ENCODE measurements around the gene BMPR1B.

Gene BMPR1B

GRCh38 chr4:94968493-94968892 lies 210.7 kb downstream of the BMPR1B start:
- DNase-seq, result no peak

GRCh38 chr4:94970650-94971049 lies 212.9 kb downstream of the BMPR1B start:
- no peak for DNase-seq

- no peak for DNase-seq
Measured at GRCh38 chr4:94974773-94975172, 217.0 kb downstream of the BMPR1B start.

- no peak for DNase-seq
Measured at GRCh38 chr4:94976371-94977011, 218.7 kb downstream of the BMPR1B start.

- no peak for DNase-seq
Measured at GRCh38 chr4:94978904-94979303, 221.1 kb downstream of the BMPR1B start.

GRCh38 chr4:94979621-94980020 lies 221.9 kb downstream of the BMPR1B start:
- DNase-seq, result no peak

GRCh38 chr4:94995684-94996394 lies 238.1 kb downstream of the BMPR1B start:
- DNase-seq, result no peak

GRCh38 chr4:95000076-95000648 lies 242.4 kb downstream of the BMPR1B start:
- DNase-seq, result no peak

GRCh38 chr4:95004912-95005311 lies 247.2 kb downstream of the BMPR1B start:
- DNase-seq, result no peak

- DNase-seq, result no peak
Measured at GRCh38 chr4:95007998-95008397, 250.2 kb downstream of the BMPR1B start.

GRCh38 chr4:95013236-95013635 lies 255.5 kb downstream of the BMPR1B start:
- no peak for DNase-seq

- no peak for DNase-seq
Measured at GRCh38 chr4:95014068-95014467, 256.3 kb downstream of the BMPR1B start.

- no peak for DNase-seq
Measured at GRCh38 chr4:95017305-95018064, 259.7 kb downstream of the BMPR1B start.

GRCh38 chr4:95018785-95019184 lies 261.0 kb downstream of the BMPR1B start:
- DNase-seq, result no peak

GRCh38 chr4:95020521-95020920 lies 262.8 kb downstream of the BMPR1B start:
- no peak for DNase-seq

GRCh38 chr4:95021099-95021498 lies 263.3 kb downstream of the BMPR1B start:
- no peak for DNase-seq

GRCh38 chr4:95023110-95023509 lies 265.4 kb downstream of the BMPR1B start:
- DNase-seq, result no peak

- no peak for DNase-seq
Measured at GRCh38 chr4:95027905-95028618, 270.3 kb downstream of the BMPR1B start.

- no peak for DNase-seq
Measured at GRCh38 chr4:95038791-95039190, 281.0 kb downstream of the BMPR1B start.

GRCh38 chr4:95044324-95044837 lies 286.6 kb downstream of the BMPR1B start:
- no peak for DNase-seq

- no peak for DNase-seq
Measured at GRCh38 chr4:95045429-95045828, 287.7 kb downstream of the BMPR1B start.

GRCh38 chr4:95048296-95048695 lies 290.5 kb downstream of the BMPR1B start:
- no peak for DNase-seq

All from CD4-positive, alpha-beta T cell treated with Interleukin-15 for 1 hour (primary cell).